Neuron (in vitro differentiated cells): Measurements from ENCODE around the gene PNPO.
"Not testable (repeated sequence)": the region's sequence is repeated elsewhere in the genome, so short reads cannot be mapped to it uniquely, and the experiment has no call there.

Source experiments
- H2AFZ ChIP-seq: one replicate; pipeline ENCODE4 v1.6.1; 2013; ENCODE audit warnings: low read depth, mild to moderate bottlenecking, inconsistent platforms, low read length, moderate library complexity
- H3K27me3 ChIP-seq: one replicate; pipeline ENCODE4 v1.6.1; 2013; ENCODE audit warnings: low read length; ENCODE audit not compliant: insufficient read depth
- H3K36me3 ChIP-seq: one replicate; pipeline ENCODE4 v1.6.1; 2013; ENCODE audit warnings: low read length; ENCODE audit not compliant: insufficient read depth
- H3K4me1 ChIP-seq: one replicate; pipeline ENCODE4 v1.6.1; 2013; ENCODE audit warnings: low read length; ENCODE audit not compliant: insufficient read depth
- H3K4me3 ChIP-seq: 2 replicates; pipeline ENCODE4 v1.5.1; 2013; ENCODE audit warnings: mild to moderate bottlenecking, low read length, moderate library complexity
- H3K9me3 ChIP-seq: one replicate; pipeline ENCODE4 v1.6.1; 2013; ENCODE audit warnings: low read length

The PNPO gene

GRCh38 chr17:47906443-47906842 is 34.9 kb upstream of the PNPO start:
- no peaks in the 10 kb centered on the region for H3K27me3 ChIP-seq

DNA sequence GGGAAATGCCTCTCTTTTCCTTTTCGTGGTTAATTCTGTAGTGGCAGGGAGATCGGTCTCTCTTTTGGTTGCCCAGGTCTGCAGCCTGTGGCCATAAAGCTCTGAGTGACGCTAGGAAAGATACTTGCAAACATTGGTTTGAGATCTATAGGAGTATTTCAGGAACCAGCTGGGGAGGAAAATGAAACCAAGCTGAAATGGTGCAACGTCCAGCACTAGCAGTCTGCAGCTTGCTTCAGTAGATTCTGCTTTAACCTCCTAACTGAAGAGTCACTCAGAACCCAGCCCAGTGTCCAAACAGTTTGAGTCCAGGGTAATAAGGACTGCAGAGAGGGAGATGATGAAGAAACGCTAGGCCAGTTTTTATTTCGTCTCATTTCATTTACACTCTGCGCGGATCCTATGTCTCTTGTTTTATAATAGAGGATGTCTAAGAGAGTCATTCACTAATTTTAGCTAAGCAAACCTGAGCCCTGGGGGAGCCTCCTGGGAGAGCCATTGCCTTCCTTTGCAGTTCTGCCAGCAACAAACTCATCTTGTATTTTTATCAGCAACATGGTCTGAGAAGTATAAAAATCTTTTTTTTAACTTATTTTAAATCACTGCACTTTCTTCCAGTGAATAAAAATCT is 33.3 kb upstream of the PNPO start:
- no peak overlapping the region for H2AFZ ChIP-seq
- no peak overlapping the region for H3K4me3 ChIP-seq
- H3K4me1 ChIP-seq = no peaks in the 10 kb centered on the region
- H3K36me3 ChIP-seq = peaks cover 18% of the 10 kb centered on the region
- no peaks in the 10 kb centered on the region for H3K27me3 ChIP-seq
- H3K9me3 ChIP-seq = no peaks in the 10 kb centered on the region

More at GRCh38 chr17:47906443-47906842, 34.9 kb upstream of the PNPO start:
- H3K4me3 ChIP-seq = no peak overlapping the region
- no peak overlapping the region for H2AFZ ChIP-seq
- peaks cover 11% of the 10 kb centered on the region for H3K4me1 ChIP-seq
- H3K9me3 ChIP-seq = no peaks in the 10 kb centered on the region
- peaks cover 18% of the 10 kb centered on the region for H3K36me3 ChIP-seq

- no peaks in the 10 kb centered on the region for H3K9me3 ChIP-seq
- H3K4me1 ChIP-seq = no peaks in the 10 kb centered on the region
- no peak overlapping the region for H2AFZ ChIP-seq
- peaks cover 18% of the 10 kb centered on the region for H3K36me3 ChIP-seq
- no peak overlapping the region for H3K4me3 ChIP-seq
- H3K27me3 ChIP-seq = no peaks in the 10 kb centered on the region
Measured at GRCh38 chr17:47913050-47913449, 28.3 kb upstream of the PNPO start.

DNA sequence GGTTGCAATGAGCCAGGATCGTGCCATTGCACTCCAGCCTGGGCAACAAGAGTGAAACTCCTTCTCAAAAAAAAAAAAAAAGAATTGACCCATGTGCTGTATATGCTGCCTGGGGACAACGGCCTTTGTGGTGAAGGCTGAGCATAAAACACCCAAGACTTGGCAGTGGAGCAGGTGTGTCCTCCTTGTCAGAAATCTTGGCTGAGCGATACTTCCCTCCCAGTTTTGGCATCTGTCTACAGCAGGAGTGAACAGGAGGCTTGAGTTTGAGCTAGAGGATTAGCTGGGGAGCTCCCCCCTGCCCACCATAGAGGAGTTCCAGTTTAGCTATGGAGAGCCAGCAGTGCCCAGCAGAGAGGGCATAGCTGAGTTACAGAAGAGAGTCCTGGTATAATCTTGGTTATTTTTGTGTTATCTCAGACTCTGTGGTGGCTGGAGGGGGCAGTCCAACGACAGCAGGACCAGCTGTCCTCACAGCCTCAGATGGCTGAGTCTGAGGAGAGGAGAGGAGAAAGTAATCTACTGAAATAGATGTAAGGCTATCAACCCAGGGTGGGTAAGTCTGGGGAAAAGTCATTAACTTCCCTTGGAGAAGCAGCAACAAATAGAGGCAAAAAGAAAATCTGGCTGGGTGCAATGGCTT is 26.9 kb upstream of the PNPO start:
- H3K4me3 ChIP-seq = no peak overlapping the region
- no peaks in the 10 kb centered on the region for H3K4me1 ChIP-seq
- H3K27me3 ChIP-seq = no peaks in the 10 kb centered on the region
- peaks cover 23% of the 10 kb centered on the region for H3K36me3 ChIP-seq
- no peaks in the 10 kb centered on the region for H3K9me3 ChIP-seq
- H2AFZ ChIP-seq = no peak overlapping the region

GRCh38 chr17:47915776-47916398 is 25.5 kb upstream of the PNPO start:
- H3K36me3 ChIP-seq = peaks cover 23% of the 10 kb centered on the region
- no peaks in the 10 kb centered on the region for H3K9me3 ChIP-seq
- no peaks in the 10 kb centered on the region for H3K4me1 ChIP-seq
- H2AFZ ChIP-seq = no peak overlapping the region
- H3K4me3 ChIP-seq = no peak overlapping the region
- no peaks in the 10 kb centered on the region for H3K27me3 ChIP-seq

DNA sequence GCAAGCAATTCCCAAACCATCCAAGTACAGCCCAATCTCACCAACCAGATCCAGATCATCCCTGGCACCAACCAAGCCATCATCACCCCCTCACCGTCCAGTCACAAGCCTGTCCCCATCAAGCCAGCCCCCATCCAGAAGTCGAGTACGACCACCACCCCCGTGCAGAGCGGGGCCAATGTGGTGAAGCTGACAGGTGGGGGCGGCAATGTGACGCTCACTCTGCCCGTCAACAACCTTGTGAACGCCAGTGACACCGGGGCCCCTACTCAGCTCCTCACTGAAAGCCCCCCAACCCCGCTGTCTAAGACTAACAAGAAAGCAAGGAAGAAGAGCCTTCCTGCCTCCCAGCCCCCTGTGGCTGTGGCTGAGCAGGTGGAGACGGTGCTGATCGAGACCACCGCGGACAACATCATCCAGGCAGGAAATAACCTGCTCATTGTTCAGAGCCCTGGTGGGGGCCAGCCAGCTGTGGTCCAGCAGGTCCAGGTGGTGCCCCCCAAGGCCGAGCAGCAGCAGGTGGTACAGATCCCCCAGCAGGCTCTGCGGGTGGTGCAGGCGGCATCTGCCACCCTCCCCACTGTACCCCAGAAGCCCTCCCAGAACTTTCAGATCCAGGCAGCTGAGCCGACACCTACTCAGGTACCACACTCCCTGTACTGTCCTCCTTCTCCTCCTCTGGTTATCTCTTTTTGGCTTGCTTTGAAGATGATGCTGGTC is 24.7 kb upstream of the PNPO start:
- H3K36me3 ChIP-seq = peaks cover 27% of the 10 kb centered on the region
- H3K27me3 ChIP-seq = no peaks in the 10 kb centered on the region
- no peaks in the 10 kb centered on the region for H3K9me3 ChIP-seq
- no peaks in the 10 kb centered on the region for H3K4me1 ChIP-seq
- no peak overlapping the region for H2AFZ ChIP-seq
- no peak overlapping the region for H3K4me3 ChIP-seq

DNA sequence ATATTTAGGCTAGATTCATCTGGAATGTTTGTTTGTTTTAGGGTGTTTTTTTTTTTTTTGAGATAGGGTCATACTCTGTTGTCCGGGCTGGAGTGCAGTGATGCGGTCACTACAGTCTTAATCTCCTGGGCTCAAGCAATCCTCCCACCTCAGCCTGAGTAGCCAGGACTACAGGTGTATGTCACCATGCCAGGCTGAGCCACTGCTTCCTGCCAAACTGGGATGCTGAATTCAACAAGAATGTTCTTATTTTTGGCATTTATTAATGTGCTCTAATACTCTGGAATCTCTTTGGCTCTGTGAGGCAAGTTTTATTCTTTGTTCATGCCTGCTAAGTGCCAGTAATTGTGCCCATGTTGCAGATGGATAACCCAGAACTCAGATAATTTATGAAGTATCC is 23.8 kb upstream of the PNPO start:
- Histone ChIP-seq H2AFZ (no peak overlapping the region), H3K4me3 (no peak overlapping the region), H3K27me3 (no peaks in the 10 kb centered on the region), H3K36me3 (peaks cover 28% of the 10 kb centered on the region), H3K4me1 (no peaks in the 10 kb centered on the region), H3K9me3 (no peaks in the 10 kb centered on the region)

- H3K36me3 ChIP-seq = peaks cover 31% of the 10 kb centered on the region
- H3K4me3 ChIP-seq = no peak overlapping the region
- H3K27me3 ChIP-seq = no peaks in the 10 kb centered on the region
- H3K4me1 ChIP-seq = no peaks in the 10 kb centered on the region
- H3K9me3 ChIP-seq = no peaks in the 10 kb centered on the region
- no peak overlapping the region for H2AFZ ChIP-seq
Measured at GRCh38 chr17:47918006-47918405, 23.4 kb upstream of the PNPO start.

GRCh38 chr17:47918991-47919390 is 22.4 kb upstream of the PNPO start:
- no peak overlapping the region for H3K4me3 ChIP-seq
- no peaks in the 10 kb centered on the region for H3K4me1 ChIP-seq
- peaks cover 39% of the 10 kb centered on the region for H3K36me3 ChIP-seq
- no peak overlapping the region for H2AFZ ChIP-seq
- no peaks in the 10 kb centered on the region for H3K9me3 ChIP-seq
- no peaks in the 10 kb centered on the region for H3K27me3 ChIP-seq

GRCh38 chr17:47919889-47920288 is 21.5 kb upstream of the PNPO start:
- not testable (repeated sequence) for H3K4me3 ChIP-seq, H3K9me3 ChIP-seq, H3K27me3 ChIP-seq, H2AFZ ChIP-seq, H3K4me1 ChIP-seq
- H3K36me3 ChIP-seq = peaks cover 48% of the 10 kb centered on the region

- Histone ChIP-seq H3K4me3 (no peak overlapping the region), H2AFZ (no peak overlapping the region), H3K27me3 (no peaks in the 10 kb centered on the region), H3K4me1 (no peaks in the 10 kb centered on the region), H3K9me3 (no peaks in the 10 kb centered on the region), H3K36me3 (peaks cover 59% of the 10 kb centered on the region)
Measured at GRCh38 chr17:47924785-47925677, 16.3 kb upstream of the PNPO start.

DNA sequence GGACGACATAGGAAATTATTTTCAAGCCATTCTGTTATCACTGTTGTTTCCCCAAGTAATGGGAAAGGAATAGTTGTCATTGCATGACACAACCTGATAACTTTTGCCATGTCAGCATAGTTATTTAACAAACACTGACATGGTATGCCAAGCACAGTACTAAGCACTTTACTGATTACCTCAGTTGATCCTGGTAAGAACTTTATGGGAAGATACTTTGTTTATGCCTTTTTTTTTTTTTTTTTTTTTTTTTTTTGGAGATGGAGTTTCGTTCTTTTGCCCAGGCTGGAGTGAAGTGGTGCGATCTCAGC is 15.7 kb upstream of the PNPO start:
- H3K9me3 ChIP-seq = no peaks in the 10 kb centered on the region
- no peaks in the 10 kb centered on the region for H3K27me3 ChIP-seq
- H3K36me3 ChIP-seq = peaks cover 64% of the 10 kb centered on the region
- H2AFZ ChIP-seq = no peak overlapping the region
- H3K4me1 ChIP-seq = no peaks in the 10 kb centered on the region
- H3K4me3 ChIP-seq = no peak overlapping the region
